VCaP (cell line): ENCODE measurements around the gene EDEM1.
A peak's percentile ranks its signal among the peaks of the same experiment; 100 is the strongest.

Experiments
- H3K27ac ChIP-seq: fragments of 450-650 bp; 2 replicates; pipeline ENCODE4 v1.5.1; 2017
- CTCF ChIP-seq: fragments of 450-650 bp; conservative IDR thresholded peaks from 2 replicates; pipeline ENCODE4 v1.5.1; 2017; ENCODE audit warnings: mild to moderate bottlenecking, moderate library complexity

Gene EDEM1

GRCh38 chr3:5218815-5219214 is 31.3 kb downstream of the EDEM1 start:
- 0 out of 2 replicates have a peak overlapping the region, but pooled peaks have one; percentile 4 for H3K27ac ChIP-seq
- TF ChIP-seq CTCF: no peak

GRCh38 chr3:5219216-5219615 is 31.7 kb downstream of the EDEM1 start:
- TF ChIP-seq CTCF: no peak
- H3K27ac ChIP-seq: 0 out of 2 replicates have a peak overlapping the region, but pooled peaks have one; percentile 4

DNA sequence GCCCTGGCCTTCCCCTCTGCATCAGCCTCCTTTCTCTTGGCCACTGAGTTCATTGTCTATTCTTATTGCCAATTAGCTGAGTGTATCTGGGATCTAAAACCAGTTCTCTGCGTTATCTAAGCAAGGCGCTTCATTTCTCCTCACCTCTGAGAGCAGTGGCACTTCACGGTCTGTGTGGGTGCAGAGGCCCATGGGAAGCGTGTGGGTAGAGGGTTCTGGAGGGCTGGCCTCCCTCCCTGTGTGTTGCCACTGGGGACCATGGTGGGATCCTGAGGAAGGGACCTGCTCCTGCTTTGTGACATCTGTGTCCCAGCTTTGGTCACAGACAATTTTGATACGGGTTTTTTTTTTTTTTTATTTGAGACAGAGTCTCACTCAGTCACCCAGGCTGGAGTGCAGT is 32.7 kb downstream of the EDEM1 start:
- no peak overlapping the region for H3K27ac ChIP-seq
- TF ChIP-seq CTCF: no peak

DNA sequence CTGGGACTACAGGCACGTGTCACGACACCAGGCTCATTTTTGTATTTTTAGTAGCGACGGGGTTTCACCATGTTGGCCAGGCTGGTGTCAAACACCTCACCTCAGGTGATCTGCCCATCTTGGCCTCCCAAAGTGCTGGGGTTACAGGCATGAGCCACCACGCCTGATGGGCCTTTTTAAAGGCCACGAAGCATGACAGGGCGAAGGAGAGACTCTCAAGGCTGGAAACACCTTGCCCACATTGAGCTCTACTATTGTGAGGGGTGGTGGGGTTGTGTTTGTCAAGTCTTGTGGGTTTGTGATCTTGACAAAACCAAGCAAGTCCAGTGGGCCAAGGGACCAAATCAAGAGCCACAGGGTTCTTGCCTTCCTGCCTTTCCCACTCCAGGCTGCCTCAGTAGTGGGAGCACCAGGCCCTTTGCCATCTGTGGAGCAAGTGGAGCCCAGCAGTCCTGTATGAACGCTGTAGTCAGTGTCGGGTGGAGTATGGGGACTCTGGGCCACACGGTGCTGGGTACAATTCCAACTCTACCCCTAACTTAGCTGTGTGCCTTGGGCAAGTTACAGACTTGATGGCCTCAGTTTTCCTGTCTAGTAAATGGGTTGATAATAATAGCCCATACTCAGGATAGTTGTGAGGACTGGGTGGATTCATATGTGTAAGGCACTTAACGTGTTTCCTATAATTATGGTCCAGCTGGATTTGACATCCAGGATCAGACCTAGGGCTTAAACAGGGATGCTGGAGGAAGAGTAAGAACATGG is 33.3 kb downstream of the EDEM1 start:
- H3K27ac ChIP-seq: peak overlapping the region; percentile 64

GRCh38 chr3:5221701-5222100 is 34.2 kb downstream of the EDEM1 start:
- no peak for TF ChIP-seq CTCF
- peak overlapping the region; percentile 64 for H3K27ac ChIP-seq

More for the DNA sequence above, 33.3 kb downstream of the EDEM1 start:
- no peak for TF ChIP-seq CTCF

GRCh38 chr3:5222283-5223005 is 34.9 kb downstream of the EDEM1 start:
- no peak for TF ChIP-seq CTCF

DNA sequence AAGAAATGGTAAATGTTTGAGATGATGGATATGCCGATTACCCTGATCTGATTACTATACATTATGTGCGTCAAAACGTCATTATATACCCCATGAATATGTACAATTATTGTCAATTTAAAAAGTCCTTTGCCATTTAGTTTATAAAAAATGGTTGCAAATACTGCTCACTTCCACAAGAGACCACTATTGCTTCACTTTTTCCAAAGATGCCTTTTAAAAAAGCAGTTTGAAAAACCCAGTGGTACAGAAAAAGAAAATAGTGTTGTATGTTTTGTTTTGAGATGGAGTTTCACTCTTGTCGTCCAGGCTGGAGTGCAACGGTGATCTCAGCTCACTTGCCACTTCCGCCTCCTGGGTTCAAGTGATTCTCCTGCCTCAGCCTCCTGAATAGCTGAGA is 39.3 kb downstream of the EDEM1 start:
- peak; percentile 76 for TF ChIP-seq CTCF
- H3K27ac ChIP-seq: peak overlapping the region; percentile 41; the same call in 1 of the 2 replicates

More at GRCh38 chr3:5222283-5223005, 34.9 kb downstream of the EDEM1 start:
- peak overlapping the region; percentile 64 for H3K27ac ChIP-seq
